B cell (primary cell): ENCODE data around the gene LAMA2. TPM values are rescaled to one million over a fixed set of nuclear protein-coding genes. Genes with fewer than 3 reads are reported as not detected.

Experiments
- ATAC-seq: fragments of 200-7000 bp; cut with Tn5 transposase; one replicate; pipeline ENCODE4 v1.10.0; 2021; ENCODE audit warnings: low read depth, mild to moderate bottlenecking, moderate number of reproducible peaks, moderate library complexity
- CTCF ChIA-PET: fragments of 350-600 bp; sonication (Branson Sonifier 250); formaldehyde crosslinking; loops from one replicate; lab custom pipeline; 2021; ENCODE audit warnings: antibody characterized with exemption, inconsistent platforms; lab: Charles Lee
- POLR2A ChIA-PET: fragments of 350-600 bp; sonication (Branson Sonifier 250); formaldehyde crosslinking; loops from one replicate; lab custom pipeline; 2021; ENCODE audit warnings: antibody characterized with exemption; lab: Charles Lee
- DNase-seq: peaks from one replicate; pipeline ENCODE4 v3.0.0; 2013
- H2AFZ ChIP-seq: 2 replicates; pipeline ENCODE4 v1.6.1; 2012; ENCODE audit warnings: mild to moderate bottlenecking, low read depth, low read length; ENCODE audit not compliant: insufficient read depth, poor library complexity, severe bottlenecking
- H3K27ac ChIP-seq, 2 donors: 1 replicate in 1 of 2; 2 replicates in 1 of 2; pipeline ENCODE4 v1.5.1; 2012 to 2013; ENCODE audit warnings: low read length in 2 of 2, mild to moderate bottlenecking in 2 of 2, moderate library complexity in 1 of 2
- H3K27me3 ChIP-seq, 4 experiments: fragments of 200-600 bp in 1 of 4; sonication (generic) in 1 of 4; replicated peaks in 1 of 4; 1 replicate in 2 of 4; 2 replicates in 2 of 4; pipeline versions ENCODE4 v1.6.1 to v1.7.0; 2013 to 2016; ENCODE audit warnings: low read length in 3 of 4, mild to moderate bottlenecking in 2 of 4, mixed read lengths in 1 of 4, moderate library complexity in 1 of 4; ENCODE audit not compliant: insufficient read depth in 4 of 4, control insufficient read depth in 3 of 4; ENCODE audit errors: control extremely low read depth in 1 of 4
- H3K36me3 ChIP-seq, 2 experiments: replicated peaks in 1 of 2; 1 replicate in 1 of 2; 2 replicates in 1 of 2; pipeline versions ENCODE4 v1.6.1 to v1.7.1; 2013; ENCODE audit warnings: low read length in 1 of 2; ENCODE audit not compliant: insufficient read depth in 2 of 2, control insufficient read depth in 1 of 2; ENCODE audit errors: control extremely low read depth in 1 of 2, extremely low read depth in 1 of 2
- H3K4me1 ChIP-seq, 2 donors: fragments of 200-600 bp in 1 of 2; sonication (generic) in 1 of 2; 1 replicate in 1 of 2; 2 replicates in 1 of 2; pipeline versions ENCODE4 v1.5.1 to v1.6.1; 2013 to 2017; ENCODE audit warnings: low read length in 2 of 2; ENCODE audit not compliant: control insufficient read depth in 2 of 2, insufficient read depth in 2 of 2
- H3K4me2 ChIP-seq: replicated peaks from 2 replicates; pipeline ENCODE3; 2012; ENCODE audit warnings: mild to moderate bottlenecking, low read depth, low read length; ENCODE audit not compliant: poor library complexity, severe bottlenecking
- H3K4me3 ChIP-seq, 5 experiments: fragments of 200-600 bp in 1 of 5; sonication (generic) in 1 of 5; 1 replicate in 3 of 5; 2 replicates in 2 of 5; pipeline versions ENCODE4 v1.5.1 to v1.7.0; 2011 to 2016; ENCODE audit warnings: low read length in 4 of 5, mild to moderate bottlenecking in 4 of 5, low read depth in 2 of 5, control low read depth in 1 of 5, moderate library complexity in 1 of 5; ENCODE audit not compliant: insufficient read depth in 1 of 5; ENCODE audit errors: control extremely low read depth in 1 of 5, extremely low read depth in 1 of 5
- H3K79me2 ChIP-seq: fragments of 200-600 bp; sonication (generic); one replicate; pipeline ENCODE4 v1.6.0; 2016; ENCODE audit warnings: low read length; ENCODE audit not compliant: control insufficient read depth, insufficient read depth
- H3K9ac ChIP-seq: fragments of 200-600 bp; sonication (generic); 2 replicates; pipeline ENCODE4 v1.6.1; 2017; ENCODE audit warnings: mild to moderate bottlenecking, low read length, moderate library complexity
- H3K9me3 ChIP-seq, 3 donors: one replicate each; pipeline versions ENCODE4 v1.6.1 to v1.7.1; 2013; ENCODE audit warnings: low read length in 2 of 3; ENCODE audit not compliant: control insufficient read depth in 2 of 3, insufficient read depth in 1 of 3; ENCODE audit errors: control extremely low read depth in 1 of 3
- H4K20me1 ChIP-seq: 2 replicates; pipeline ENCODE4 v1.6.0; 2012; ENCODE audit warnings: mild to moderate bottlenecking, low read length; ENCODE audit not compliant: insufficient read depth, control insufficient read depth, poor library complexity, severe bottlenecking
- H3K27ac Mint-ChIP-seq: one replicate; pipeline ENCODE4 v1.8.0; 2021; ENCODE audit warnings: mixed read lengths
- H3K27me3 Mint-ChIP-seq: one replicate; pipeline ENCODE4 v1.8.0; 2021; ENCODE audit warnings: mixed read lengths
- H3K4me1 Mint-ChIP-seq: one replicate; pipeline ENCODE4 v1.8.0; 2021; ENCODE audit warnings: mixed read lengths
- H3K4me3 Mint-ChIP-seq: one replicate; pipeline ENCODE4 v1.8.0; 2021; ENCODE audit warnings: mixed read lengths
- H3K9me3 Mint-ChIP-seq: one replicate; pipeline ENCODE4 v1.8.0; 2022; ENCODE audit warnings: mixed read lengths; ENCODE audit not compliant: insufficient read depth
- EZH2 ChIP-seq: IDR thresholded peaks from 2 replicates; pipeline ENCODE4 v1.6.1; 2012; ENCODE audit warnings: borderline replicate concordance, low read depth, mild to moderate bottlenecking, moderate library complexity, low read length; ENCODE audit not compliant: insufficient read depth, poor library complexity, severe bottlenecking
- WGBS: methylation state at CpG from one replicate; pipeline ENCODE4 v1.1.5; 2013; ENCODE audit warnings: missing lambda C conversion rate; ENCODE audit not compliant: insufficient coverage; 5-methylcytosine and 5-hydroxymethylcytosine counted together
- intact Hi-C: fragments of 100-400 bp; cut with micrococcal nuclease; formaldehyde crosslinking; loops from one replicate; pipeline ENCODE4 v1.10.0; 2022
- polyA plus RNA-seq: library from polyadenylated mRNA; depleted of rRNA; stranded (reverse); fragments of >200 nt; gene quantifications from 2 replicates; pipeline ENCODE4 v1.2.3, GENCODE V29; 2012
- total RNA-seq, 2 donors: library from RNA; stranded (reverse); fragments of 120-200 nt in 1 of 2; gene quantifications; 1 replicate in 1 of 2; 2 replicates in 1 of 2; pipeline versions ENCODE4 v1.2.3 to v1.2.4, GENCODE V29; 2013 to 2022
- TF ChIP-seq, protein P1 (sequence below): fragments of 200-600 bp; IDR thresholded peaks from one replicate; pipeline ENCODE4 v1.8.0; 2022; ENCODE audit warnings: antibody characterized with exemption, mild to moderate bottlenecking

LAMA2 gene
- total and polyA plus RNA-seq, 2 donors (not counting 1 experiment from before 2014, with no cell fraction given): 0.16 TPM; not detected in 1

DNA sequence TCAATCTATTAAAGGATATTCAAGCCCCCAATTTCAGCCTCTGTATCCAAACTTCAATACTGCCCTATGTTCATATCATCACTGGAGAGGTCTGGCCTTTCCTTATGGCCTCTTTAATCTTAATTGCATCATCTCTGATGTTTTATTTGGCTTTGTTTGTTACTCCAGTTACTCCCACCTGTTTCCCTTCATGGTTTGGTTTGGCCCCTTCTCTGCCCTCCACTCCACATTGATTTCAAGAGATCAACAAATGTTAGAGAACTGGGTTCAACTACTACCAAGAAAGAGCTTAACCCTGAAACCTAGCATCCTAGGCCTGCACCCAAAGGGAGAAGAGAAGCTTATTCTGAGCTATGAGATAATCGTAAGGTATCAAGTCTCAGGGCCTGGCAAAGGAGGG is 221.6 kb downstream of the LAMA2 start:
- Histone ChIP-seq H3K9me3 (no peaks in the 10 kb centered on the region), H2AFZ (no peak overlapping the region), H3K36me3 (no peaks in the 10 kb centered on the region), H3K9ac (no peak overlapping the region), H3K4me1 (peaks cover 0 to 4% of the 10 kb centered on the region in 2 donors), H3K4me2 (no peak overlapping the region), H3K27me3 (no peaks in the 10 kb centered on the region), H3K4me3 (no peak overlapping the region), H4K20me1 (no peaks in the 10 kb centered on the region), H3K79me2 (no peaks in the 10 kb centered on the region), H3K27ac (no peak overlapping the region)
- Mint-ChIP-seq H3K4me1 (peaks cover 17% of the 10 kb centered on the region), H3K27ac (no peak overlapping the region), H3K9me3 (no peaks in the 10 kb centered on the region), H3K4me3 (no peak overlapping the region), H3K27me3 (no peaks in the 10 kb centered on the region)
- intact Hi-C loops: no loop called here
- DNase-seq (no peak), ATAC-seq (no peak)
- ChIA-PET POLR2A (no interaction called here), CTCF (interaction anchor here (1.0 kb wide), 1 partner anchor 17 kb away, joined by 3 read pairs; no protein-coding TSS in a partner anchor)
- TF ChIP-seq, protein P1, sequence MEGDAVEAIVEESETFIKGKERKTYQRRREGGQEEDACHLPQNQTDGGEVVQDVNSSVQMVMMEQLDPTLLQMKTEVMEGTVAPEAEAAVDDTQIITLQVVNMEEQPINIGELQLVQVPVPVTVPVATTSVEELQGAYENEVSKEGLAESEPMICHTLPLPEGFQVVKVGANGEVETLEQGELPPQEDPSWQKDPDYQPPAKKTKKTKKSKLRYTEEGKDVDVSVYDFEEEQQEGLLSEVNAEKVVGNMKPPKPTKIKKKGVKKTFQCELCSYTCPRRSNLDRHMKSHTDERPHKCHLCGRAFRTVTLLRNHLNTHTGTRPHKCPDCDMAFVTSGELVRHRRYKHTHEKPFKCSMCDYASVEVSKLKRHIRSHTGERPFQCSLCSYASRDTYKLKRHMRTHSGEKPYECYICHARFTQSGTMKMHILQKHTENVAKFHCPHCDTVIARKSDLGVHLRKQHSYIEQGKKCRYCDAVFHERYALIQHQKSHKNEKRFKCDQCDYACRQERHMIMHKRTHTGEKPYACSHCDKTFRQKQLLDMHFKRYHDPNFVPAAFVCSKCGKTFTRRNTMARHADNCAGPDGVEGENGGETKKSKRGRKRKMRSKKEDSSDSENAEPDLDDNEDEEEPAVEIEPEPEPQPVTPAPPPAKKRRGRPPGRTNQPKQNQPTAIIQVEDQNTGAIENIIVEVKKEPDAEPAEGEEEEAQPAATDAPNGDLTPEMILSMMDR: no peak
- no peak for TF ChIP-seq EZH2
- 100% methylated on average over 1 of the region's 1 CpG for WGBS

- Mint-ChIP-seq H3K9me3 (no peaks in the 10 kb centered on the region), H3K4me1 (peaks cover 17% of the 10 kb centered on the region), H3K27ac (no peak overlapping the region), H3K27me3 (no peaks in the 10 kb centered on the region), H3K4me3 (no peak overlapping the region)
- ChIA-PET POLR2A (no interaction called here), CTCF (interaction anchor here (1.0 kb wide), 1 partner anchor 17 kb away, joined by 3 read pairs; no protein-coding TSS in a partner anchor)
- Histone ChIP-seq H3K79me2 (no peaks in the 10 kb centered on the region), H3K4me1 (peaks cover 0 to 4% of the 10 kb centered on the region in 2 donors), H3K27me3 (no peaks in the 10 kb centered on the region), H4K20me1 (no peaks in the 10 kb centered on the region), H3K9me3 (no peaks in the 10 kb centered on the region), H3K9ac (no peak overlapping the region), H3K4me2 (no peak overlapping the region), H3K27ac (no peak overlapping the region), H3K36me3 (no peaks in the 10 kb centered on the region), H3K4me3 (no peak overlapping the region), H2AFZ (no peak overlapping the region)
- WGBS: 80% methylated on average over 1 of the region's 1 CpG
- intact Hi-C loops: no loop called here
- DNase-seq (peak; percentile 6), ATAC-seq (no peak)
- TF ChIP-seq EZH2: no peak
- TF ChIP-seq, protein P1: no peak
Measured at GRCh38 chr6:129105035-129105434, 222.1 kb downstream of the LAMA2 start.
